ENCODE measurements around the gene STX16.

STX16 gene

GRCh38 chr20:58696411-58696961 is 45.4 kb downstream of the STX16 start:
- no peak overlapping the region for H3K4me3 ChIP-seq (ENCODE audit: low read depth, low read length)

- no peak overlapping the region for H3K4me3 ChIP-seq (ENCODE audit: low read depth, low read length)
These were observed 46.3 kb downstream of the STX16 start for GRCh38 chr20:58697201-58697866.

DNA sequence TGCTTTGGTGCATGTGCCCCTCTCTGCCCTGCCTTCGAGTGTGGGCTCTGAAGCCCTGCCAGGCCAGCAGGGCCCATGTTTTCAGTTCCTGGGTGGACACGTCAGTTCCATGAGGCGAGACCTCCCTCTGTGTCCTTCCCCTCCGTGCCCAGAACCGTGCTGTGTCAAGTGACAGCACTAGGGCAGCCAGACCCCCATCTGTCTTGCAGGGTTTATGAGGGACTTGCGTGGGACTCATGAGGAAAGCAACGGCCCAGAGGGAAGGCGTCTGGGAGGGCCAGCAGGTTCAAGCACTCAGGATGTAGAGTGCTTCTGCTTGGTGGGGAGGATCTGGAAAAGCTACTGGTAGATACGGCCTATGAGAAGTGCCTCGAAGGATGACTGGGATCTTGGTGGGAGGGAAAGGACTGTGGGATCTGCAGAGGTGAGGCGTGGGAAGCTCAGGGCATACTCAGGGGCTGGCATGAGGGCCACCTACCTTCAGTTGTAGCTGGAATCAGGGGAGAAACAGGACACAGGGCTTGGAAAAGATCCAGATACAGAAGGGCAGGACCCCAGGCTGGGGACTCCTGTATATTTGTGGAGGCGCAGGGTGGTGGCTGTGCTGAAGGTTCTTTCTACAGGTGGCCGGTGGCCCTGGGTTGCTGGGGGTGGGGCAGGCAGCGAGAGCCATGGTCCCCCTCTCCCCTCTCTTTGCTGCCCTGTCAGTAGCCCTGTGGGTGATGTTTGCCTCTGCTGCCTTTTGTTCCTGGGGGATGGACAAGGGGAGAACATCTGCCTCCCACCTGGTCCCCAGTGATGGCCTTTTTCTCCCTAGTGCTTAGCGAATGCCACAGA is 47.0 kb downstream of the STX16 start:
- no peak overlapping the region for H3K4me3 ChIP-seq (ENCODE audit: low read depth, low read length)

DNA sequence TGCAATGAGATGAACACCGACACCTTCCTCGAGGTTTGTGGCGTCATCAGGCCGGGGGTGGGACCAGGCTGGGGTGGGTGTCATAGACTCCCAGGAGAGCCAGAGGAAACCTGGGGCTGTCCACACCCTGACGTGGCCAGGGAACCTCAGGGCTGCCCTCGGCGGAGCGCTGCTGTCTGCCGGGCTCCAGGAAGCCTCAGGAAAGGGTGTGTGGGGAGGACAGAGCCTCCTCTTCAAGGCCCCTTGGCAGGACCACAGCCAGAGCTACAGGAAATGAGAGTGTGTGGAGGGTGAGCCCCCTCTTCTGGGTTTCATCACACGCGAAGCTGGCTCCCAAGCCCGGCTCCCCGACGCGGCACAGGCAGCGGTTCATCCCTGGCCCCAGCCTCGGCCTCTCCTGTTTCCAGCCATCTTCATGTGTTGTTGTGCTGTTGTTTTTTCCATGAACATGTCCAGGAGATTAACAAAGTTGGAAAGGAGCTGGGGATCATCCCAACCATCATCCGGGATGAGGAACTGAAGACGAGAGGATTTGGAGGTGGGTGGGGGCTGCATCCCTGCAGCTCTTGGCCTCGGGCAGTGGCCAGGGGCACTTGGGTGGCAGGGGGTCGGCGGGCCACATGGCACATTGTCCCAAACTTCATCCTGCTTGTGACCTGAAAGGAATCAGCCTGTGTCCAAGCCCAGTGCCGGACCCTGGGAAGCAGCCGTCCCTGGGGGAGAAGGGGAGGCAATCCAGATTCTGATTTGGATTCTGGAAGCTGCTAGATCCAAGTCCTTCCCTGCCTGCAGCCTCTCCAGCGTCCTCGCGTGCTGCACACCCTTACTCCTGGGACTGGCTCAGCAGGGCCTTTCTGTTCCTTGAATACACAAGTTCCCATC is 47.9 kb downstream of the STX16 start:
- no peak overlapping the region for H3K4me3 ChIP-seq (ENCODE audit: low read depth, low read length)

DNA sequence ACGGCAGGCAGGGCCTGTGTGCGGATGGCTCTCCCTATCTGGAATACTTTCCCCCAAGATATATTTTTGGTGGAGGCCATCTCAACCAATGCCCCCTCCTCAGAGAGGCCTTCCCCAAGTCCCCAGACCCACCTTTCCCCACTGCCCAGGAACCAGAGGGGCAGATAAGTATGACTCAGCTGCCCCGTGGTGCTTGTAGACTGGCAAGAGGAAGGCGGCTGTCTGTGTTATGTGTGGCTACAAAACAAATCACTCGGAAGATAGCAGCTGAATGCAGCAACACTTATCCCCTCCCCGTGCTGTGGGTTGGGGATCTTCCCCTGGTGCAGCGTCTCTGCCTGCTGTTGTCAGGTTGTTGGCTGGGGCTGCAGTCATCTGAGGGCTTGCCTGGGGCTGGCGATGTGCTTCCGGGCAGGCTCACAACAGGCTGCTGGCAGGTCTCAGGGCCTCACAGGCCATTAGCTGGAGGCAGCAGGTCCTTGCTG is 48.6 kb downstream of the STX16 start:
- no peak overlapping the region for H3K4me3 ChIP-seq (ENCODE audit: low read depth, low read length)

GRCh38 chr20:58700121-58700821 is 49.2 kb downstream of the STX16 start:
- H3K4me3 ChIP-seq (ENCODE audit: low read depth, low read length), result no peak overlapping the region

DNA sequence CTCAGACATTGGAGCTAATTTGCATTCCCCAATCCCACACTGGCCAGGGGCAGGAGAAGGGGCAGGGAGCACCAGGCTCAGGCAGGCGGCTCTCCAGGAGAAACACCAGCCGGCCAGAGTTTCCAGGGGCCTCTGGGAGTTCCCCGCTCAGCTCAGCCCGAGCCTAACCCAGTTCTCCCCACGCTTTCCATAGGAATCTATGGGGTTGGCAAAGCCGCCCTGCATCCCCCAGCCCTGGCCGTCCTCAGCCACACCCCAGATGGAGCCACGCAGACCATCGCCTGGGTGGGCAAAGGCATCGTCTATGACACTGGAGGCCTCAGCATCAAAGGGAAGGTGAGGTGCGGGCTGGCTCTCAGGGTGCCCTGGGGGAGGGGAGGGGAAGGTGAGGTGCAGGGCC is 49.7 kb downstream of the STX16 start:
- no peak overlapping the region for H3K4me3 ChIP-seq (ENCODE audit: low read depth, low read length)

DNA sequence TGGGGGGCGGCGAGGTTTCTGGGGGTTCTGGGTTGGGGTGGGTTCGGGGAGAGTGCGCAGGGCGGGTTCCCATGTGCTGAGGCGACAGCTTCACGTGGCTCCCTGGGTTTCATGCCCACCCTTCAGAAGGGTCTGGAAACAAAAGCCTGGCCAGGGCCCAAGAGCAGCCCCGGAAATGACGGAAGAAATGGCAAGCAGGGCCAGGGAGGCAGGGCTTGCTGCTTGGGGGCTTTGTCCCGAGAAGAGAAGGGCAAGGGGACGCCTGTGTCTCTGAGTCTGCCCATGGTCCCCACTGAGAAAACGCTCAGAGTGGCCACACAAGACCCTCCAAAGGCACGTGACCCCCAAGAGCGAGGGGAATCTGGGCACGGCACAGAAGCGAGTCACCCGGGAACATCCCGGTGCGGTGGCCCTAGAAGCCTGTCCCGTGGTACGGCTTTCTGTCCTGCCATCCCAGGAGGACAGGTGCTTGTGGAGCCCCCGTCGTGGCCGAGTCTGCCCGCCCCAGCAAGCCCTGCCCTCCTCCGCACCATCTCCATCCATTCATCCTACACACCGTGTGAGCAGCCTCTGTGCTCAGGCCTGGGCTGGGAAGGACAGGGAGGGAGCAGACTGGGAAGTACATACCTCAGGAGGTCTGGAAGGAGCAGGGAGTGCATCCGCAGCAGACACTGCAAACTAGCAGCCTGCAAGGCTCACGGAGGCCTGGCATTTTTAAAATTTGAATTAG is 50.5 kb downstream of the STX16 start:
- no peak overlapping the region for H3K4me3 ChIP-seq (ENCODE audit: low read depth, low read length)

GRCh38 chr20:58702161-58702510 is 51.1 kb downstream of the STX16 start:
- no peak overlapping the region for H3K4me3 ChIP-seq (ENCODE audit: low read depth, low read length)

- H3K4me3 ChIP-seq (ENCODE audit: low read depth, low read length), result no peak overlapping the region
These were observed 52.0 kb downstream of the STX16 start for GRCh38 chr20:58702859-58703648.

- H3K4me3 ChIP-seq (ENCODE audit: low read depth, low read length), result no peak overlapping the region
These were observed 52.8 kb downstream of the STX16 start for GRCh38 chr20:58703765-58704371.

DNA sequence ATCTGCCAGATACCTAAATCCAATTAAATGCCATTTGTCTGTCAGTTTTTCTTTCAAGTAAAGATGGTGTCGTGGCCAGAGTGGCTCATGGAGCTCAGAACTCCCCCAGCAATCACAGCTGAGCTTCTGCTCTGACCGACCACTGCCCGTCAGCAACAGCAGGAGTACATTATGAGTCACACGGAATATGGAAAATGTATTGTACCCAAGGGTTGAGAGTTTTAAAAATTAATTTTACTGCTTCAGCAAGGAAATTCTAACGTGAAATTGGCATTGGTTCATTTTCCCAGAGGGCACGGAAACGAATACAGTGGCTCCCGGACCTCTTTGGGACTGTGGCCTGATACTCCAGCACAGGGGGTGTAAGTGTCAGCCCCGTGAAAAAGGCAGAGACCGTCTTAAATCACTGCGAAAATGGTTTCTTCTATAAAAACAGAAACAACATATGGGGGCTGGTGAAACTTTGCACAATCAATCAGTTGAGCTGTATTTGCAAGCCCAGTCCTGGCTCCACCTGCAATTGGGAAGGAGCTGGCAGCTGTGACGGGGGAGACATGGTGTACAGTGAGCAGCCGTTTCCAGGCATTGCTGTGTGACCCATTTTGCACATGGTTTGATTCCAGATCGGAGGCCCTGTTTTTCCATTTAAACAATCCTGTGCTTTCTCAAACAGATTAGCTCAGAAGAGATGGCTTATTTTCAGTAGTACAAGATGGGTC is 54.3 kb downstream of the STX16 start:
- H3K4me3 ChIP-seq (ENCODE audit: low read depth, low read length), result no peak overlapping the region

DNA sequence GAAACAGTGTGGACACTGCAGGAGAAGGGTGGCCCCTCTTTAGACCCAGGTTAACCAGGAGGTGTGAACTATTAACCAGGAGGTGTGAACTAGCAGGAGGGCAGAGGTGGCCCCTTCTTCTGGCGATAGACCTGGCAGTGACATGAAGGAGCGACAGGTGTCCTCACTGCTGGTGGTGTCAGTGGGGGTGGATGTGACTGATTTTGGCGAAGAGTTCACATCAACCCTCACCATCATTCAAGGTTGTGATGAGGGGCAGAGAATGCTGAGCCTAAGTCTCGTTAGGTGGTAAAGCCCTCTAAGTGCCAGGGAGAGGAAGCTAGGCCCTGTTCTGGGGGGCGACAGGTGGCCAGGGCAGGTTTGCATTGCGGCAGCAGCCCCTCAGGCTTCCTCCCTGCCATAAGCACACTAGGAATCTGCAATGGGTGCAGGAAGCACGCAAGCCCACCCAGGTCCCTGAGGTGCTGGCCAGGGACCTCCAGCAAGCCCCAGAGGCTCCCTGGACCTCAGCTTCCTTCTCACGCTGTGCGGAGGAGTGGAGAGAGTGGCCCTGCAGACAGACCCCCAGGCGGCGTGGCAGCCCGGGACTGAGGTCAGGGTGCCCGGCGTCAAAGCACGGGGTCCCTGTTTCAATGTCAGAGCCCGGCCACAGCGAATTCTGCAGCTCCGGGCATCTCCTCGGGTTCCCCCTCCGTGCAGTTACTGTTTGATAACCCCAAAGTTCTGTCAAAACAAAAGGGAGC is 55.2 kb downstream of the STX16 start:
- no peak overlapping the region for H3K4me3 ChIP-seq (ENCODE audit: low read depth, low read length)

DNA sequence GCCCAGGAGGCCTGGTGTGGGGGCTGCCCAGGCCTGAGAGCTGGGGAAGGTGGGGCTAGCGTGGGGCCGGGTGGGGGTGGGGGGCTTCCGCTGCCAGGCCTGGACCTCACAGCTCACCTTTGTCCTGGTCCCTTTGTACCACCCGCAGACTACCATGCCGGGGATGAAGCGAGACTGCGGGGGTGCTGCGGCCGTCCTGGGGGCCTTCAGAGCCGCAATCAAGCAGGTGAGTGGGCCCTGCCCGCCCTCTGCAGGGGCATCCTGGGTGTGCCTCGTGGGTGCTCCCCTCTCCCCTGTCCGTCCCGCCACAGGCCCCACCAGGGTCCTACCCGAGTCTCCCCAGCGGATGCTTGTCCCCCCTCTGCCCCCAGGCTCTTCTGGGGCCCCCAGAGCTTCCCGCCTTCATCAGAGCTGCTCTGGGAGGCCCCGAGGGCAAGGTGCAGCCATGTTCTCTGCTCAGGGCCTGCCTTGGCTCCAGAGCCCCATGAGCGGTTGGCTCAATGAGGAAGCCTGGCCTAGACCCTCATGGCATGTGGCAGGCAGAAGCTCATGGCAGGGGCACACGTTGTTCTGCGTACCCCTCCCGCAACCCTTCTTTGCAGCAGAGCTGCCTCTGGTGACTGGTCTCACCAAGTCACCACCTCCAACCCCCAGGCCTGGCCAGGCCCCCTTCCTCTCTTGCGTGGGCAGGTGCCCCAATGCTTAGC is 56.0 kb downstream of the STX16 start:
- no peak overlapping the region for H3K4me3 ChIP-seq (ENCODE audit: low read depth, low read length)

DNA sequence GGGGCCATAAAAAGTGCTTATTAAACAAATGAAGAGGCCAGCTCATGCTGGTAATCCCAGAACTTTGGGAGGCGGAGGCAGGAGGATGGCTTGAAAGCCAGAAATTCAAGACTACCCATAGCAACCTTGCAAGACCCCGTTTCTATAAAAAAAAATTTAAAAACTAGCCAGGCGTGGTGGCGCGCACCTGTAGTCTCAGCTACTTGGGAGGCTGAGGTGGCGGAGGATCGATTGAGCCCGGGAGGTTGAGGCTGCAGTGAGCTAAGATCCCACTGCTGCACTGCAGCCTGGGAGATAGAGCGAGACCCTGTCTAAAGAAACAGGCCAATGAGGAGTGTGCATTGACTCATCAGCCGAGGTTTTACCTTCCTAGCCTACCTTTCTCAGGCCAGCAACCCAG is 56.7 kb downstream of the STX16 start:
- no peak overlapping the region for H3K4me3 ChIP-seq (ENCODE audit: low read depth, low read length)

GRCh38 chr20:58708246-58708931 is 57.3 kb downstream of the STX16 start:
- no peak overlapping the region for H3K4me3 ChIP-seq (ENCODE audit: low read depth, low read length)
